GM18505 (cell line): ENCODE results near the gene EVL.

Experiments used
- ATAC-seq: cut with Tn5 transposase; IDR thresholded peaks from one replicate; pipeline ENCODE4 v1.9.1; 2021; ENCODE audit not compliant: unreplicated experiment
- POLR2A ChIP-seq: IDR thresholded peaks from 4 replicates; pipeline ENCODE4 v1.6.1; 2011; ENCODE audit warnings: borderline replicate concordance; ENCODE audit not compliant: insufficient read depth, insufficient read length; ENCODE audit errors: extremely low read depth

EVL gene

GRCh38 chr14:100108042-100108825 lies 43.0 kb downstream of the EVL start:
- peak; percentile 25 for TF ChIP-seq POLR2A
- peak; percentile 65 for ATAC-seq

DNA sequence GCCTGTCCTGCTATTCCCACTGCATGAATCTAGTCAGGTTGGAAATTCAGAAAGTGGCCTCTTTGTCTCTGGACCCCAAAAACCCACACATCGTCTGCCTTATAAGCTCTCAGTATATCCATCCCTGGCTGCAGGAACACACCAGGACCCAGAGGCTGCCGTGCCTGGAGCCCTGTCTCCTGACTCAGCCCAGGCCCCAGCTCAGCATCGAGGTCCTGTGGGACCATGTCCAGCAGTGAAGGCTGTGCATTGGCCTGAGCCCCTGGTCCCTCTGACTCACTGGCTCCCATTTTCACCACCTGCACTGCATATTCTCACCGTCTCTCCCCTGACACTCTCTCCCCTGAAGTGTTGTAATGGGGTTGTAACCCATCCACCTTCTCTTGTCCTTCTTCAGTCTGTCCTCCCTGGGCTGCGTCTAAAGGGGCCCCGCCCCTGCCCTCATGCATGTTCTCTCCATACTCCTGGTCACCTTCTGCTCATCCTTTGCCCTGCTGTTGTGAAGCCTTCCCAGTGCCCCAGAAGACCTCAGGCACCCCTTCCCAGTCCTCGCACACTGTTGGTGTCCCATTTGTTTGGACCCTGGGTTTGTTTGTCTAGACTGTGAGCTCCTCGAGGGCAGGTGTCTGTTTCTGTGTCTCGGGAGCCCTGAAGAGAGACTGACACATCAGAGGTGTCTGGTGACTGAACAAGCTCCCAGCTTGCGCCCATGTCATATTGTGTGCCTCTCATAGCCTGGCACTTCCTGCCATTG lies 43.8 kb downstream of the EVL start:
- no peak for TF ChIP-seq POLR2A
- no peak for ATAC-seq

GRCh38 chr14:100109594-100109955 lies 44.4 kb downstream of the EVL start:
- ATAC-seq = no peak
- no peak for TF ChIP-seq POLR2A

DNA sequence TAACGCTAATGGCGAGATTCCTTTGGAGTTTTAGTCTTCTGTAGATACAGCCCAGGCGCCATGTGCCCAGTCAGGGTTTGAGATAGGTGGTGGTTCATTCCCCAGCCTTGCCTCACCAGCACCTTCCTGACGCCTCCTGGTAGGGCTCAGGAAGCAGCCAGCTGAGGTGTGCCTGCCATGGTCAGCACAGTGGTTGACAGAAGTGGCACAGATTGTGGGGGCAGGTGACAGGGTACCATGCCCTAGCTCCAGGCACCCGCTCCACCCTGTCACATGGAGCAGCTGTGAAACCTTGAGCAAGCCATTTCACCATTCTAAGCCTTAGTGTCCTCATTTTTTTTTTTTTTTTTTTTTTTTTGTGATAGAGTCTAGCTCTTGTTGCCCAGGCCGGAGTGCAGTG lies 45.6 kb downstream of the EVL start:
- TF ChIP-seq POLR2A = no peak
- ATAC-seq = no peak

- no peak for TF ChIP-seq POLR2A
- no peak for ATAC-seq
Observed at GRCh38 chr14:100111931-100112704, 46.9 kb downstream of the EVL start.

DNA sequence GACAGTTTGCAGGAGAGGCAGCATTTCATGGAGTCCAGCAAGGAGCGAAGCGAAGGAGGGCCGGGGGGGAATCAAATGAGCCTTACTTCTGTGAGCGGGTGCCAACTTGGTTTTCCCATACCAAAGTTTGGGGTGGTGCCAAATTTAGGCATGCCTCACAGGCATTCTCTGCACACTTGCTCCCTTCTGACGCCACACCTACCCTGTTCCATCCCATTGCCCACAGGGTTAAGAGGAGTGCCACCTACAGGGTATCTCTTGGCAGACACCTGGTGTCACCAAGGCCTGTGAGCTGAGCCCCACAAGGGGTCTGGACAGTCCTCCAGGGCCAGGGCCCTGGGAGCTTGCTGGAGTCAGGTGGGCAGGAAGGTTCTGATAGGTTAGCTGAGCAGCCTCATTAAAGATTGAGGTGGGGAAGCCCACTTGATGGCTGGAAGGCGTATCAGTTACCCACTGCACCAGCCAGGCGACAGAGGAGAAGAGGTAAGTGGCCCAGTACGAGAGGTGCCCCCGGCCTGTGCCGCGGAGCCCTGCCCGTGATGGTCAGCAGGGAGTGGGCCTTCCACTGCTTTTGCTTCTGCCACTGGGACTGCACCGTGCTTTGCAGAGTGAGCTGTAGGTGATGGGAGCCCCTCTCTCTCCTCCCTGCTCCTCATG lies 49.0 kb downstream of the EVL start:
- no peak for ATAC-seq
- TF ChIP-seq POLR2A = no peak

- no peak for TF ChIP-seq POLR2A
- no peak for ATAC-seq
Observed at GRCh38 chr14:100115236-100115635, 50.0 kb downstream of the EVL start.

GRCh38 chr14:100115726-100116125 lies 50.5 kb downstream of the EVL start:
- no peak for TF ChIP-seq POLR2A
- ATAC-seq = no peak

DNA sequence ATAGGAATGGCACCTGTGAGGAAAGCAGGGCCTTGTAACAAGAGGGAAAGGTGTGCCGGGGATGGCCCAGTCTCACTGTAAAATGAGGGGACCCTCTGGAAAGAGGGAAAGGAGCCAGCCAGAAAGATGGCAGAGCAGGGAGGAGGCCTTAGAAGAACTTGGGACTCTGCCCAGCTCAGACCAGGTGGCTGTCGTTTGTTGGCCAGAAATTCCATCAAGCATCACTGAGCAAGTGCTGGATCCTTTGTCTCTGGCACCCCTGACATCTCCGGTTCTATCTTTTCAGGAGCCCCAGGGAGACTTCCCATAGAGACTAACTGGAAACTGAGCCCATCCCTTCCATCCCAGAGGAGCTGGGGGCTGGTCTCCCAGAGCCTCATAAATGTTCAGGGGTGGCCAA lies 50.9 kb downstream of the EVL start:
- no peak for TF ChIP-seq POLR2A
- no peak for ATAC-seq

DNA sequence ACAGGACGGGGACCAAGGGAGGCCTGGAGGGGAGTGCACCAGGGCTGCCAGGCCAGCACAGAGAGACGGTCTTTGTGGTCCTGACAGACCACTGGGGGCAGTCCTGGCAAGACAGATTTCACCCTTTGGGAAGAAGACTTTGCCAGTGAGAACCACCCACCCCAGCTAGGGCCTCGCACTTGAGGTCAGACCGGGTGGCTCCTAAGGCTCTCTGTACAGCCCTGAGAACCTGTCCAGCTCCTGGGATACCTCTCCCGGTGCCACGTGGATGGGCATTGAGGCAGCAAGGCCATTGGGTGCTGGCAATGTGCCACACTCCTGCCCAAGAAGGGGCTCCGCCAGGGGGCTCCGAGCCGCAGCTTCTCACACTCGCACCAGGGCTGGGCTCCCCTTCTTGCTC lies 51.8 kb downstream of the EVL start:
- ATAC-seq = no peak

DNA sequence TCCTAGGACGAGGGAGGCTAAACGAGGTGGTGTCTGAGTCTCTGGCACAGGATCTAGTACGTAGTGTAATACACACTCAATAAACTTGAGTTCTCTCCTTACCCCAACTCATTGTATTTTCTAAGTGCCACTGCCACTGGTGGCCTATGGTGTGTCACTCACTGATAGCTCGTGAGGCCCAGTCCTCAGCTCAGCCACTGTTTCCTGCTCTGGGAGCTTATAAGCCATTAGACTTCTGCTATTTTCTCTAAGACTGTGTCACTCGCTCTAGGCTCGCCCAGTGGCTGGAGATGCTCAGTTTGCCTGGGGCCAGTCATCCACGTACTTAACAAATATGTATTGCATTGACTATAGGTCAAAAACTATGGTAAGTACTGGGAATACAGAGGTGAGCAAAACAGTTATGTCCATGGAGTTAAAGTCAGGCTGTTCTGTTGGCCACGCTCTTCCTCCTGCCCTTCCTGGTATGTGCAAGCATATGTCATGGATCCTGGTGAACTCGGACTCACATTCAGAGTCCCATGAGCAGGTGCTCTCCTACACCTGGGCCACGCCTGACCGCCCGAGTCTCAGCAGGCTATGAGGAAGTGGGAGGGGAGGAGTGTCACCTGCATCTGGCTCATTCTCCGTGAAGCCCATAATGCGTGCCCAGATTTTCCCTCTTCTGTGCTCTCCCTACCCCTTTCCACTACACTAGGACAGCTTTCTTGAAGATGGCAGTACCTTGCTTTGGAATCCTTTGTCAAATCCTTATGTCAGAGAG lies 52.6 kb downstream of the EVL start:
- no peak for TF ChIP-seq POLR2A
- no peak for ATAC-seq

More for the DNA sequence above, 51.8 kb downstream of the EVL start:
- peak; percentile 14 for TF ChIP-seq POLR2A

DNA sequence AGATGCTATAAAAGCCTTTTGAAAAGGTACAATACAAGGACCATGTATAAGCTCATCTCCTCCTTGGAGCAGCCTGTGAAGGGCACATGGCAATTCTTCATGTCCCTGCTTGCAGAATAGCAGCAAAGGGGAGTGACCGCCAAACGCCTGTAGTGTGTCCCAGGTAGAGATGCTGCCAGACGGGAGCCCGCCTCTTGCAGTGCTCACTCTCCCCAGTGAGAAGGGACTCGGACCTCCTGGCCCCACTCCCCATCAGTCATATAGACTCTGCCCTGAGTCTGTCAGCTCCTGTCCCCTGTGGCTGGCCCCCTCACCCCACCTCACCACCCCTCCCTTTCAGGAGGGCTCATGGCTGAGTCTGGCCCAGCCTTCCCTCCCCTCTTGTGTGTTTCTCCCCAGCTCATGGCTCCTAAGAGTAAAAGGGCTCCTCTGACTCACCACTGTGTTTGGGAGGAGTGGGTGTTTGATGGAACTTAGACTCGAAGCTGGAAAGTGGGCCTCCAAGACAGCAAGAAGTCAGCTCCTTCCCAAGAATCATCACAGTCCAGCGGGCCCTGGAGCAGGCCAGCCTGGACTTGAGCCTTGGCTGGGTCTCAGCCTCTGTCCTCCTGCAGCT lies 53.3 kb downstream of the EVL start:
- no peak for TF ChIP-seq POLR2A
- no peak for ATAC-seq
